Activated naive CD4-positive, alpha-beta T cell treated with anti-CD3 and anti-CD28 coated beads, Interleukin-2, amount 50 U/mL, for 24 hours (primary cell): Measurements from ENCODE around the gene ANKRD29.
"Not testable (repeated sequence)": the region's sequence is repeated elsewhere in the genome, so short reads cannot be mapped to it uniquely, and the experiment has no call there.

ENCODE experiments used
- H3K27ac Mint-ChIP-seq: one replicate; pipeline ENCODE4 v1.8.0; 2021; ENCODE audit warnings: mild to moderate bottlenecking, mixed read lengths
- H3K27me3 Mint-ChIP-seq: one replicate; pipeline ENCODE4 v1.8.0; 2021; ENCODE audit warnings: mixed read lengths
- H3K36me3 Mint-ChIP-seq: one replicate; pipeline ENCODE4 v1.8.0; 2021; ENCODE audit warnings: mixed read lengths
- H3K4me1 Mint-ChIP-seq: one replicate; pipeline ENCODE4 v1.8.0; 2021; ENCODE audit warnings: mixed read lengths
- H3K4me3 Mint-ChIP-seq: one replicate; pipeline ENCODE4 v1.8.0; 2021; ENCODE audit warnings: mild to moderate bottlenecking, mixed read lengths
- H3K9me3 Mint-ChIP-seq: one replicate; pipeline ENCODE4 v1.8.0; 2021; ENCODE audit warnings: mixed read lengths

The ANKRD29 gene

GRCh38 chr18:23586249-23587196 lies 76.2 kb downstream of the ANKRD29 start, which contains the start of gene NPC1:
Gene NPC1 (minus strand): TSS chr18:23586506. CDS start chr18:23586343, 163 bp downstream.
- Mint-ChIP-seq H3K27me3 (no peaks in the 10 kb centered on the region), H3K4me3 (peak within 1 kb of the TSS; percentile 93), H3K9me3 (no peaks in the 10 kb centered on the region), H3K36me3 (no peaks in the 10 kb centered on the region), H3K4me1 (peaks cover 42% of the 10 kb centered on the region), H3K27ac (peak within 1 kb of the TSS; percentile 86)

DNA sequence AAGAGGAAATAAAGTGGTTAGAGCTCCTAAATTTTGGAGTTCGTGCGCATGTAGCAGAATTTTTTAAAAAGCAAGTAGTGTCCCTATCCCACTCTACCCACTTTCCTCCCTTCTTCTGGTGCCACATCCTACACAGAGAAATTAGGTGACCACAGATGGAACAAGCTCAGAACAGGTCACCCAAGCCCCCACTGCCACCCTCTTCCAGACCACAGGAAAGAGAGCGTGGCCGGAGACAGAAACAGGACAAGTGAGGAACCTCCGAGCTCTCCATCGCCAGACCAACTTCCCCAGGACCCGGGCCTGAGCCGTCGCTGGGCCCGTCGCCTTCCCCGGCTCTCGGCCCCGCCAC lies 76.8 kb downstream of the ANKRD29 start:
- Mint-ChIP-seq H3K27me3 (no peaks in the 10 kb centered on the region), H3K27ac (peak overlapping the region; percentile 84), H3K4me1 (peaks cover 49% of the 10 kb centered on the region), H3K4me3 (peak overlapping the region; percentile 93), H3K9me3 (no peaks in the 10 kb centered on the region), H3K36me3 (no peaks in the 10 kb centered on the region)

GRCh38 chr18:23585007-23585871 lies 77.5 kb downstream of the ANKRD29 start:
- Mint-ChIP-seq H3K36me3 (no peaks in the 10 kb centered on the region), H3K27me3 (no peaks in the 10 kb centered on the region), H3K4me3 (peak overlapping the region; percentile 93), H3K9me3 (no peaks in the 10 kb centered on the region), H3K27ac (peak overlapping the region; percentile 84), H3K4me1 (peaks cover 55% of the 10 kb centered on the region)

DNA sequence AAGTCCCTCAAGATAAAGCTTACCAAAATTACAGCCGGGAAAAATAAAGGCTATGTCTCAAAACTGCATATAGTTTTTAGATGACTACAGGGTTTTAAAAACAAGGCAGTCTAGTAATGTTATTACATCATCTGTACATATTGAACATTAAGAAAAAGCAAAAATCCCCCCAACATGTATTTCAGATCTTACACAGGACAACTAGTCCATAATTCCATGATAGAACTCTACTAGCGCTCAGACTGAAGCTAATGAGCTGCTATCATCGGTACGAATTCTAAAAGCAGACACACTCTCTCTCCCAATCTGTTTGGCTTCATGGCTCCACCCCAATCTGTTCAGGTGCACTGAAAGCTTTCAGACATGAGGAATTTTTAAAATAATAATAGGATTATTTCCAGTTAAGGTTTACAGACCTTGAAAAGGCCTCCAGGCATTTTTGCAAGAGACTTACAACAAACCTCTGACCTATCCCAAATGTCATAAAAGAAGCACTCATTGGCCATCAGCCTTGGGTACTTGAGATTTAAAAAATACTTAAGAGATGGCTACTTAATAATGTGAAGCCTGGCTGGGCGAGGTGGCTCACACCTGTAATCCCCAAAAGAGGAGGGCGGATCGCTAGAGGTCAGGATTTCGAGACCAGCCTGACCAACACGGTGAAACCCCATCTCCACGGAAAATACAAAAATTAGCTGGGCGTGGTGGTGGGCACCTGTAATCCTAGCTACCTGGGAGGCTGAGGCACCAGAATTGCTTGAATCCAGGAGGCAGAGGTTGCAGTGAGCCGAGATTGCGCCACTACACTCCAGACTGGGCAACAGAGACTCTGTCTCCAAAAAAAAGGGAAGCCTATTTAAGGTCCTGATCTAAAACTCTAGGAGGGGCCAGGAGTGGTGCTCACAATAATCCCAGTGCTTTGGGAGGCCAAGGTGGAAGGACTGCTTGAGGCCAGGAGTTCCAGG lies 78.4 kb downstream of the ANKRD29 start:
- H3K27ac Mint-ChIP-seq = no peak overlapping the region
- H3K4me1 Mint-ChIP-seq = peaks cover 60% of the 10 kb centered on the region
- H3K36me3 Mint-ChIP-seq = no peaks in the 10 kb centered on the region
- no peaks in the 10 kb centered on the region for H3K9me3 Mint-ChIP-seq
- H3K4me3 Mint-ChIP-seq = peak overlapping the region; percentile 39
- H3K27me3 Mint-ChIP-seq = no peaks in the 10 kb centered on the region

DNA sequence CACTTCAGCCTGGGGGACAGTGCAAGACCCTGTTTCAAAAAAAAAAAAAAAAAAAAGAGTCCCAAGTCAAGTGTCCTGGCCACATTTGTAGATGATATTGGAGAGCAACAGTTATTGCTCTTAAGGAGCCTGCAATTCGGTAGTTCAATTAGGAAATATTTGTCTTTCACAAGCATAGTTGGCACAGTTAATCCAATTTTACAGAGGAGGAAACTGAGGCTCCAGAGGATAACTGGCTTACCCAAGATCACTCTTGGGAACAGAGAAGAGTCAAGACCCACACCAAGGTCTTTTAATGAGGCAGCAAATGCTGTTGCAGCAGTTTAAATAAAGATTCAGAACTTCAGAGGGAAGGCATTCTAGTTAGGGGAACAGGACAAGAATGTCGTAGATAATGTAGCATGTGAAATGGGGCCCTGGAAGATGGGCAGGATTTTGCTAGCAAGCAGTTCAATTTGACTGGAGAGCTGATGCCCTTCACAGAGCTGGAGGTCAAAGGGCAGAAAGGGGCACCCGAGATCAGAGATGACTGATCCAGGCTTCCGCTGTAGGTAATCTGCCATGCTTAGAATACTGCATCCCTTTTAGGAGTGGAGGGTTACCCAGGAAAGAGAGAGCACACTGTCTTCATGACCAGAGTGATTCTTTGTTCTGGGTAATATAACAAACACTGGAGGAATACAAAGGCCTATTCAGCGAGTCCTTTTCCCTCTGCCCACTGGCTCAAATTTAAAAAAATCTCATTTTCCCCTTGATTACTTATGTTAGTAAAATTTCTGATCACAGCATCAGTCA lies 79.4 kb downstream of the ANKRD29 start:
- H3K27ac Mint-ChIP-seq = no peak overlapping the region
- no peaks in the 10 kb centered on the region for H3K27me3 Mint-ChIP-seq
- peaks cover 70% of the 10 kb centered on the region for H3K4me1 Mint-ChIP-seq
- H3K36me3 Mint-ChIP-seq = peaks cover 3% of the 10 kb centered on the region
- no peak overlapping the region for H3K4me3 Mint-ChIP-seq
- no peaks in the 10 kb centered on the region for H3K9me3 Mint-ChIP-seq

DNA sequence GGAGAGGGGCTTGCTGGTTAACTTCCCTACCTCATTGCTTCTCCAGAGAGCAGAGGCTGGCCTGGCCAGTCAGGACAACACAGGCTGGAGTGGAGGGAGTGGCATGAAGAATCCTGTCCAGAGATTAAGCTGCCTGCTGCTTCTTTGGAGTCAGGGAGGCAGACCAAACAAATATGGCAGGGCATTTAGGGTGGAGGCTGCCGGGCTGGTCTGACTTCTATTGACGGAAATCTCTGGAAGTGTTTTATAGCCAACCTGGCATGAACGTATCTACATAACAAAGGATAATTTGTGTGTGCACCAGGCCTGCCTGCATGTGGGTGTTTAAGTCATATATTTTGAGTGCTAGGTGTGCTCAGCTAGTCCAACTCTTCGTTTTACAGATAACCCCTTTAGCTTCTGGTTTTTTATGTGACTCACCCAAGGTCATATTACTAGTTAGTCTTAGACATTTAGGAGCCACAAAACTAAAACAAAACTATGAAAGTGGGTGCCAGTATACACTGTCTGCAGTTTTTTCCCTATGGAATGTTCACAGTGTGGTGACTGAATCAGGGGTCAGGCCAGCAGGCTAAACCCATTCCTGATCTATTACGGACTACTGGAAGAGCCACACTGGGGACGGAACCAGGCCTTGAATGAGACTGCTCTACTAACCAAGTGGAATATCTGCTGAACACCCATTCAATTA lies 81.9 kb downstream of the ANKRD29 start:
- H3K9me3 Mint-ChIP-seq = no peaks in the 10 kb centered on the region
- H3K27ac Mint-ChIP-seq = no peak overlapping the region
- no peak overlapping the region for H3K4me3 Mint-ChIP-seq
- no peaks in the 10 kb centered on the region for H3K27me3 Mint-ChIP-seq
- H3K4me1 Mint-ChIP-seq = peaks cover 69% of the 10 kb centered on the region
- peaks cover 7% of the 10 kb centered on the region for H3K36me3 Mint-ChIP-seq

GRCh38 chr18:23578891-23579653 lies 83.6 kb downstream of the ANKRD29 start:
- Mint-ChIP-seq H3K9me3 (no peaks in the 10 kb centered on the region), H3K4me1 (peaks cover 71% of the 10 kb centered on the region), H3K4me3 (no peak overlapping the region), H3K36me3 (peaks cover 7% of the 10 kb centered on the region), H3K27ac (peak overlapping the region; percentile 66), H3K27me3 (no peaks in the 10 kb centered on the region)

DNA sequence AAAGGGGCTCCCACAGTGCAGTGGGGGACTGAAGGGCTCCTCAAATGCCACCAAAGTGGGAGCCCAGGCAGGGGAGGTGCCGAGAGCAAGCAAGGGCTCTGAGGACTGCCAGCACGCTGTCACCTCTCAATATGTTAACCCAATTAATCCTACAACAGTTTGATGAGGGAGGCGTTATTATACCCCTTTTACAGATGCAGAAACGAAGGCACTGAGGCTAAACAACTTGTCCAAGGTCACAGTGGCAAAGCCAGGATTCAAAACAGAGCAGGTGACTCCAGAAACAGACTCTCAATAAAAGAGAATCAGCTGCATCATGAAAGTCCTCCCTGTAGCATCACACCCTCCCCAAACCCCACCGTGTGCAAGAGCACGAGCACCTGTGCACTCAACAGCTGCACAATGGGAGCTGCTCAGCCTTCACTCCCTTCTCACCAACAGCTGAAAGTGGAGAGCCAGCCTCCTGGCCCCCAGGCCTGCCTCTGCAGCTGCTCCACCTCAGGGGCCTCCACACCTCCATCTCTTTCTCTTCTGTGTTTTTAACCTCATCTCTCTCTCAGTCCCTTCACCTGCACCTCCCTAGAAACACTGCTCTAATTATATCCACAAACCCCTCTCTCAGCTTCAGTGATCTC lies 84.5 kb downstream of the ANKRD29 start:
- no peaks in the 10 kb centered on the region for H3K9me3 Mint-ChIP-seq
- peaks cover 7% of the 10 kb centered on the region for H3K36me3 Mint-ChIP-seq
- no peak overlapping the region for H3K4me3 Mint-ChIP-seq
- H3K27ac Mint-ChIP-seq = peak overlapping the region; percentile 5
- no peaks in the 10 kb centered on the region for H3K27me3 Mint-ChIP-seq
- peaks cover 71% of the 10 kb centered on the region for H3K4me1 Mint-ChIP-seq

GRCh38 chr18:23577521-23577920 lies 85.2 kb downstream of the ANKRD29 start:
- not testable (repeated sequence) for H3K9me3 Mint-ChIP-seq, H3K36me3 Mint-ChIP-seq, H3K27ac Mint-ChIP-seq, H3K4me3 Mint-ChIP-seq, H3K27me3 Mint-ChIP-seq
- H3K4me1 Mint-ChIP-seq = peaks cover 66% of the 10 kb centered on the region

DNA sequence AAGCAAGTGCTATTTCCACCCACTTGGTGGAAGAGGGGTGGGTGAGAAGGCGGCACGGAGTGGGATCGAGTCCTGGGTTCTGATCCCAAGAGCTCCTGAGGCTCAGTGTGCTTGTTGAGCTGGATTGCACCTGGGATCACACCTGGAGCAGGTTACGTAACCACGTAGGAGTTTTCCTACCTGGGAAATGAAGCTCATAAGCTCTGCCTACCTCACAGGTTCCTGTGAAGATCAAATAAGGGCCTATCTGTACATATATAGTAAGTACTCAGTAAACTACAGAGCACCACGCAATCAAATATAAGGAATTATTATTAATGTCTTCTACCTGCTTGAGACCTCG lies 87.4 kb downstream of the ANKRD29 start:
- H3K27ac Mint-ChIP-seq = peak overlapping the region; percentile 53
- H3K9me3 Mint-ChIP-seq = no peaks in the 10 kb centered on the region
- no peaks in the 10 kb centered on the region for H3K27me3 Mint-ChIP-seq
- H3K4me1 Mint-ChIP-seq = peaks cover 49% of the 10 kb centered on the region
- H3K4me3 Mint-ChIP-seq = no peak overlapping the region
- peaks cover 8% of the 10 kb centered on the region for H3K36me3 Mint-ChIP-seq

DNA sequence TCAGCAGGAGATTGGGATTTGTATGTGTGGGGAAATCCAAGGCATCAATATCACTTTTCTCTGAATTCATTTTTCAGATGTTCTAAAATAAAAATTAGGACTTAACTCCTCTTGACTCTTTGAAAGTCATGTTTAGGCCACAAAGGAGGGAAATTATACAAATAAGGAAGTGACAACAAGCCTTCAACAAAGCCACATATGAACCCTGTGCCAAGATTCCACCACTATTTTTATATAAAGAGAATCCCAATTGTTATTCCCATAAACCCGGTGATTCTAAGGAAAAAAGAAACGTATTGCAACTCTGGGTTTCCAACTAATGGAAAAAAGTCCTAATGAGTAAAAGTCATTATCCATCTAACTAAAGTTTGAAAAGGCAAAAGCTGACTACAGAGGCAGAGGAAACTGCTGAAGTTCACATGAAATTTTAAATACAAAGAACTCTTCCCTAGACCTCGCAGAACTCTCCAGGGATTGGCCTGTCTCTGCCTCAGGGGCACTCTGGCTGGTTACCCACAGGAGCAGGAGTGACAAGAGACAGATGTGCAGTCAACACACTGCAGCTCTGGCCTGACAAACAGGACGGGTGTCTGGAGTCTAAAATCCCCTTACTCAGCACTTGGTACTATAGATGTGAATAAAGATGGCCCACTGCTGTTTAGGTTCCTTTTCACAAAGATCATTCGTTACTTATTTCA lies 88.0 kb downstream of the ANKRD29 start:
- Mint-ChIP-seq H3K36me3 (peaks cover 8% of the 10 kb centered on the region), H3K9me3 (no peaks in the 10 kb centered on the region), H3K27me3 (no peaks in the 10 kb centered on the region), H3K4me1 (peaks cover 45% of the 10 kb centered on the region), H3K27ac (peak overlapping the region; percentile 56), H3K4me3 (peak overlapping the region; percentile 0)

DNA sequence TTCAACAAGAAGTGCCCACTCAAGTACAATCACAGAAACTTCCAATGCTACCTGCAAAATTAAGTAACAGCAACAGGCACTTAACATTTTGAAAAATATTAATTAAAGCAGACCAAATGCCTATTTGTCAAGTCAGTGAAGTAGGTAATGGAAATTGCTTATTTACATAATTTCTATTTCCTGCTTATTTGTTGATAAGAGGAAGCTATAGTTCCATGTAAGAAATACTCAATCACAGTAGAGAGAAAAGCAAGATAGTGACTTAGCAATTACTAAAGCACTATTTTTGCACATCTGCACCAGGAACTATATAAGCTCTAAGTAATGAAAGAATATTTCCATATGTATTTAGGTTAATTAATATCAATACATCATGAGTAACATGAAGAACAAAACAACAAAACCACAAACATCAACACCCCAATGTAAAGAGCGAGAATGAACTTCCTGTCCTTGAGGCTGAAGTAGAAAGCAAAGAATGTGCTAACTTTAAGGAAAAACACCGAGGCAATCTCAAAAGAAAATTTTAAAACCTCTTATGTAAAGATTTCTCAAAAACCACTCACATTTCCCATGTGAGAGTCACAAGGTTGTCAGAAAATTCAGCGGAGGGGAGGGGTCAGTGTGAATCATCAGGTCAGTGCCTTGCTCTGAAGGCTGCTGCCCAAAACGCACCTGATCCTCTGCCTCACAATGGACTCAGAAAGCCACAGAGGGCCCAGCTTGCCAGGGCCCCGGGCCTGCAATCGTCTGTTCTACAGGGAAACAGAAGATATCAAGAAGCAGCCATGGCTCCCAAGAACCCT lies 88.9 kb downstream of the ANKRD29 start:
- H3K27ac Mint-ChIP-seq = peak overlapping the region; percentile 56

More for the DNA sequence above, 88.9 kb downstream of the ANKRD29 start:
- peaks cover 39% of the 10 kb centered on the region for H3K4me1 Mint-ChIP-seq
- peak overlapping the region; percentile 15 for H3K4me3 Mint-ChIP-seq
- peaks cover 9% of the 10 kb centered on the region for H3K36me3 Mint-ChIP-seq
- H3K9me3 Mint-ChIP-seq = no peaks in the 10 kb centered on the region
- H3K27me3 Mint-ChIP-seq = no peaks in the 10 kb centered on the region
